H1 (cell line): ENCODE data around the gene IQCE. TPM values are rescaled to one million over a fixed set of nuclear protein-coding genes. Genes with fewer than 3 reads are reported as not detected.

Experiments
- CHD7 ChIP-seq: fragments of 300-600 bp; sonication (generic); IDR thresholded peaks from 2 replicates; pipeline ENCODE4 v1.7.1; 2012; ENCODE audit warnings: low read length, moderate library complexity, mild to moderate bottlenecking, inconsistent platforms; ENCODE audit not compliant: insufficient replicate concordance
- CREB1 ChIP-seq: IDR thresholded peaks from 2 replicates; pipeline ENCODE4 v1.6.1; 2012; ENCODE audit warnings: inconsistent platforms
- CTCF ChIP-seq, 3 experiments: IDR thresholded peaks; 1 replicate in 2 of 3; 2 replicates in 1 of 3; pipeline versions ENCODE4 v1.5.1 to v1.6.1; 2011; ENCODE audit warnings: low read length in 3 of 3, mild to moderate bottlenecking in 3 of 3, inconsistent platforms in 2 of 3, low read depth in 1 of 3, moderate library complexity in 1 of 3; ENCODE audit not compliant: insufficient read depth in 1 of 3; ENCODE audit errors: control extremely low read depth in 1 of 3
- RBBP5 ChIP-seq: IDR thresholded peaks from 2 replicates; pipeline ENCODE4 v1.7.1; 2012; ENCODE audit warnings: low read depth, mild to moderate bottlenecking, inconsistent platforms, low read length, moderate library complexity, borderline replicate concordance
- SP1 ChIP-seq: IDR thresholded peaks from 2 replicates; pipeline ENCODE4 v1.6.1; 2011; ENCODE audit warnings: low read depth, low read length
- TAF7 ChIP-seq: optimal IDR thresholded peaks from 2 replicates; pipeline ENCODE3; 2011; ENCODE audit warnings: low read depth, mild to moderate bottlenecking, inconsistent platforms, low read length, moderate library complexity, borderline replicate concordance
- polyA plus RNA-seq, 7 experiments: library from polyadenylated mRNA; depleted of rRNA in 3 of 7; stranded (reverse) in 5 of 7; unstranded in 2 of 7; fragments of >200 nt in 5 of 7; fragments of 200-250 nt in 2 of 7; gene quantifications; 1 replicate in 5 of 7; 2 replicates in 1 of 7; 4 replicates in 1 of 7; pipeline versions ENCODE4 v1.2.1 to v1.2.3, GENCODE V29; 2011 to 2013; ENCODE audit warnings: missing spikeins in 2 of 7, mixed read lengths in 2 of 7
- total RNA-seq: library from RNA; stranded (reverse); fragmentation: NEBNext Ultra II Directional; extraction: Animal tissue kit (Norgen Biotek cat#: 25700); gene quantifications from 2 replicates; pipeline ENCODE4 v1.2.1, GENCODE V29; 2021

The IQCE gene
- total and polyA plus RNA-seq, 2 of the 8 experiments (the other 6 are each of a cell fraction or from before 2014, with no cell fraction given), result 2.2 to 4.9 TPM

- no peak for TF ChIP-seq CHD7
- peak; percentile 73 for TF ChIP-seq CREB1
- peak; percentile 69 for TF ChIP-seq SP1
- TF ChIP-seq CTCF (IDR thresholded peaks at IDR 0.05; ENCODE audit: control extremely low read depth in 1 of 3, insufficient read depth in 1 of 3, low read depth in 1 of 3, low read length in 3 of 3), result peak in 1 of 3 experiments; percentile 9; a peak in 1 of 4 replicates
- TF ChIP-seq RBBP5, result peak; percentile 70; the same call in 1 of the 2 replicates
- no peak for TF ChIP-seq TAF7
Measured at GRCh38 chr7:2641406-2642393, 82.9 kb downstream of the IQCE start (continued).
